Left renal cortex interstitium (tissue), 4 donors: ENCODE data around the gene MSRB1. TPM values are rescaled to one million over a fixed set of nuclear protein-coding genes. Genes with fewer than 3 reads are reported as not detected.
"Not testable (repeated sequence)": the region's sequence is repeated elsewhere in the genome, so short reads cannot be mapped to it uniquely, and the experiment has no call there.

ENCODE experiments used
- DNase-seq, 4 donors: peaks; one replicate each; pipeline ENCODE4 v3.0.0-alpha.2; 2013; ENCODE audit warnings: low read depth in 4 of 4, low spot score in 2 of 4, missing footprints in 1 of 4
- polyA plus RNA-seq, 4 donors: library from polyadenylated mRNA; unstranded; fragments of 120-200 nt; gene quantifications; one replicate each; pipeline ENCODE4 v1.2.1, GENCODE V29; 2013; ENCODE audit not compliant: insufficient read length in 4 of 4

Gene MSRB1
- polyA plus RNA-seq, 4 donors = 63.9 to 79.8 (median 72.1) TPM

- not testable (repeated sequence) for DNase-seq
Measured at GRCh38 chr16:1962161-1963153, 19.5 kb upstream of the MSRB1 start.

DNA sequence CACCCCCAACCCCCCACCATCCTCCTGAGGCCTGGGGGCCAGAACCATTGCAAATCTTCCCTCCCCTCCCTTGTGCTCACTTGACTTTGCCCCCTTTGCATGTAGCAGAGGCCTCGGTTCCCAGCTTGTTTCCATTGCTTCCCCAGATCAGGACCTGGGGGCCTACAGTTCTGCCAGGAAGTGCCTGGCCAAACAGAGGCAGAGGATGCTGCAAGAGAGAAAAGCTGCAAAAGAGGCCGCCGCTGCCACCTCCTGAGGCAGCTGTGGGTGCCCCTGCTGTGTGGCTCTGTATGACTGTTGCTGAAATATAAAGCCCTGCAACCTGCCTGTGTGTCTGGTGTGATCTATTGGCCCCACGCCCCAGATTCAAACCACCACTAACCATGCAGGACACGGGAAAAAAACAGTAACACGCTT, 18.7 kb upstream of the MSRB1 start:
- DNase-seq = no peak

DNA sequence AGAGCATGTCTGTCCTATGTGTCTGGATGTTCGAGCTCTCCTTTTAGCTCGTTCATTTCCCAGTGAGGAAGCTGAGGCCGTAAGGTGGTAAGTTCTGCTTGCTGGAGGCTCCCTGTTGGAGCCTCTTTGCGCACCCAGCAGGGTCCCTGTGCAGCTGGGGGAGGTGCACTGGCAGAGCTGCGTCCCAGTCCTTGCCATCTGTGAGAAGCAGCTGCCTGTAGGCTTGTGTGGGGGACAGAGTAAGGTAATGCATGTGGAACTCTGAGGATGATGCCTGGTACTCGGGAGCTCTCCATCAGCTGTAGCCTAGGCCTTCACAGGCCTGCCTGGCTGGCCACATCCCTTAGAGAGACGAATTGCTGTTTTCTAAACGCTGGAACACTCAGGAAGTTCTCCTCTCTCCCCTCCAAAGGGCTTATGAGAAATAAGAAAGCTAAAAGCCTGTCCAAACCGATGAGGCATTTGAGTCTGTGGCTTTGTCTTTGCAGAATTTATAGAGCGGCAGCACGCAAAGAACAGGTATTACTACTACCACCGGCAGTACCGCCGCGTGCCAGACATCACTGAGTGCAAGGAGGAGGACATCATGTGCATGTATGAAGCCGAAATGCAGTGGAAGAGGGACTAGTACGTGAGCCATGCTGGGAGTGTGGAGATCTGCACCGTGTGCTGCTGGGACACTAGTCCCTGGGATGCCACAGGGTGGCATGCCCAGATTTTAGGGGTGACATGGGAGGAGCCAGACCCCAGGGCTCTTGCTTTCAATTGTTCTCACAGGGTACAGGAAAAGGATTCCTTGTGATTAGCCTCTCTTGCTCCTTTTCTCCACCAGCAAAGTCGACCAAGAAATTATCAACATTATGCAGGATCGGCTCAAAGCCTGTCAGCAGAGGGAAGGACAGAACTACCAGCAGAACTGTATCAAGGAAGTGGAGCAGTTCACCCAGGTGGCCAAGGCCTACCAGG, 17.9 kb upstream of the MSRB1 start:
- DNase-seq = no peak

GRCh38 chr16:1959269-1960039, 16.5 kb upstream of the MSRB1 start, which contains the start of gene NDUFB10:
Gene NDUFB10 (plus strand): TSS chr16:1959538. CDS start chr16:1959625, 87 bp downstream.
- DNase-seq = peak in 3 of 4 donors; percentile 68 to 78 (median 76)

DNA sequence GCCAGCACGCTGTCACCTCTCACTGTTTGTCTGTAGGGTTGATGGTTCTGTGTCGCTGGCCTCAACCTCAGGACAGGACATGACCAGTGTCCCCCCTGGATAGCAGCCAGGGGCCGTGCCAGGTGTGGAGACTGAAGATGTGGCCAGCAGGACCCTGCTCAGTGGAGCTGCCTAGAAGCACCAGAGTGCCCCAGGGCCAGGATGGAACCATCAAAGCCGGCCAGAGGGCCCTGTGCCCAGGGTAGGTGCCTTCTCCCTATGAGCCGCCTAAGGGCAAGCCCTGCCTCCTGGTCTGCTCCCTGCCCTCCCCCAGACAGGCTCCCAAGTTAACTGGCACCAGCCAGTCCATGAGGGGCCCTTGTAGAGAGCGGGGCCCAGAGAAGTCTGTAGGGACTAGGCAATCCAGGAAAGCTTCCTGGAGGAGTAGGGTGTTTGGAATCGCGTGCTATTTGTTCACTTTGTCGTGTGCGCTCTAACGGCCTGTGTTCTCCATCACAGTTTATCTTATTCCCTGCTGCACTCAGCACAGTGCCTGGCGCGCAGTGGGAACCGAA, 15.8 kb upstream of the MSRB1 start:
- DNase-seq = no peak

DNA sequence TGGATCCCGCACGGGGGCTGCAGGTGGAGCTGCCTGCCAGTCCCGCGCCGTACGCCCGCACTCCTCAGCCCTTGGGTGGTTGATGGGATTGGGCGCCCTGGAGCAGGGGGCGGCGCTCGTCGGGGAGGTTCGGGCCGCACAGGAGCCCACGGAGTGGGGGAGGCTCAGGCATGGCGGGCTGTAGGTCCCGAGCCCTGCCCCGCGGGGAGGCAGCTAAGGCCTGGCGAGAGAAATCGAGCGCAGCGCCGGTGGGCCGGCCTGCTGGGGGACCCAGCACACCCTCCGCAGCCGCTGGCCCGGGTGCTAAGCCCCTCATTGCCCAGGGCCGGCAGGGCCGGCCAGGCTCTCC, 15.1 kb upstream of the MSRB1 start:
- DNase-seq = not testable (repeated sequence)

GRCh38 chr16:1957434-1958142, 14.6 kb upstream of the MSRB1 start:
- DNase-seq = not testable (repeated sequence)

DNA sequence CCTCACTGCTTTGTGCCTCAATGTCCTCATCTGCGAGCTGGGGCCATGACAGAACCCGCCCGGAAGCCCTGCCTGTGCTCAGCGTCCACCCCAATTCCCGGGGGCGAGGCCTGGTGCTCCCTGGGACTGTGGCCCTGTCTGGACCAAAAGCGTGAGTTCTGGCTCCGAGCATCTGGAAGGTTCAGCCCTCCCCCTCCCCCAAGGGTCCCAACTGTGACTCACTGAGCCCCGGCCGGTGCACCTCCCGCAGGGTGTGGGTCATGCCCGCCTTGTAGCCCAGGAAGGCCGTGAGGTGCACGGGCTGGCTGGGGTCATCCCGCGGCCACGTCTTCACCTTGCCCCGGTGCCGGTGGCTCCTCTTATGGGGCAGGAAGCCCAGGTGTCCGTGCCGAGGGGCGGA, 10.7 kb upstream of the MSRB1 start:
- no peak for DNase-seq

DNA sequence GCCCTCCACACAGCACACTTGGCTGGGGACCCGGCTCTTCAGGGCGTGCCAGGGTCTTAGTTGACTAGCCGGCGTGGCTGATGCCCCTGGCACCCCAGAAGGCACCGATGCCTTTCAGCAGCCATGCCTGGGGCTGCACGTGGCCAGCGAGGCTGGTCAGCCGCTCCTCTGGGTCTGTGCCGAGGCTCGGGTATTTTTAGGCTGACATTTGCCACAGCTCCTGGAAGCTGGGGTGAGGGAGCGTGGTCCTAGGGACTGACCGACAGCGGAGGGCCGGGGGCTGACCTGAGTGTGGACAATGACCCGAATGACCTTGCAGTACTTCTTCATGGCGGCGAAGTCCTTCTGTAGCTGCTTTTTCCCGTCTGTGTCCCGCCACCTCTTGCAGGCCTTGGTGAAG, 7.6 kb upstream of the MSRB1 start:
- no peak for DNase-seq

- no peak for DNase-seq
Measured at GRCh38 chr16:1950047-1950446, 7.0 kb upstream of the MSRB1 start.

DNA sequence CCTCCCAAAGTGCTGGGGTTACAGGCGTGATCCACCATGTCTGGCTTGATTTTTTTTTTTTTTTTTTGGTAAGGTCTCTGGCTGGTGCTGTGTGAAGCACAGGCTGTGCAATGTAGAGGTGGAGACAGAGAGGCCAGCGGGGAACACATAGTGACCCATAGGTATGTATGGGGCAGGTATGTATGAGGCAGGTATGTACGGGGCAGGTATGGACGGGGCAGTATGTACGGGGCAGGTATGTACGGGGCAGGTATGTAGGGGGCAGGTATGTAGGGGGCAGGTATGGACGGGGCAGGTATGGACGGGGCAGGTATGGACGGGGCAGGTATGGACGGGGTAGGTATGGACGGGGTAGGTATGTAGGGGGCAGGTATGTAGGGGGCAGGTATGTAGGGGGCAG, 6.5 kb upstream of the MSRB1 start:
- DNase-seq = no peak

DNA sequence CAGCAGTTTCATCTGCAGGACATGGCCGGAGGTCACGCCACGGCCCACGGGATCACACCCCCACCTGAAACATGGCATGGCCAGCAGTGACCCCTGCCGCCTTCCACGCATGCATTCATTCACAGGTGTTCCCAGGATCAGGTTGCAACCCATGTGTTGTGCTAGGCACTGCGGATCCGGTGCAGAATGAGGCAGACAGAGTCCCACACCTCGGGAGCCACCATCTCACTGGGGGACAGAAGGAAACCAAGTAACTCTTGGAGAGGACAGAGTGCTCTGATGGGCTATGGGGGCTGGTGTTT, 4.3 kb upstream of the MSRB1 start:
- DNase-seq = no peak

- DNase-seq = no peak
Measured at GRCh38 chr16:1946495-1947368, 3.7 kb upstream of the MSRB1 start.

DNA sequence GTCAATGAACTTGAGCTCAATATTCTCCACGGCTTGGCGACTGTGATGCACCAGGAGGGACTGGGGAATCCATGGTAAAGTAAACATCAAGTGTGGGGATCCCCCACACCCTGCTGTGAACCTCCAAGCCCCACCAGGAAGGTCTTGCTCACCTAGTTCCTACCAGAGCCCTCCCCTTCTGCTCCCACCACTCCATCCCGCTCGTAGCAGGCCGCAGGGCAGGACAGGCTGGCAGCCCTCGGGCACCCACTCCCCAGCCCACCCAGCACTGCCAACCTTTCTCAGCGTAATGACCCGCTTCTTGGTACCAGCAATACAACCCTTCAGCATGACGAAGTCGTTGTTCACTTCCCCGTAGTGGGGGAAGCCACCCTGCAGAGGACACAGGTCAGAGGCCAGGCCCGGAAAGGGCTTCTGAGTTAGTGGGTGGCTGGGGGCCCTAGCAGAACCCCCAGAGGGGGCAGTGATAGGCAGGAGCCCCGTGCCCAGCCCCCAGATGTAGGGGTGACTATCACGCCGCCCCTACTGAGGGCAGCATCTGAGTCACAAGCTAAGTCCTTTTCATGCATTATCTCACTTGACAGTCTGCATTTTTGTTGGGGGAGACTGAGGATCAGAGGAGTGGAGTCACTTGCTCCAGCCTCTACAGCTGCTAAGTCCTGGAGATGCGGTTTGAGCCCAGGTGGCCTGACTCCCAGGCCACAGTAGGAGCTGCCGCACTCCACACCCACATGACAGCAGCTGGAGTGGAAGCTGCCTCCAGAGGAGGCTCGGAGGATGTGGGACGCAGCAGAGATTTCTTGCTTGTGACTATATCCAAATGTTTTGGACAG, 2.8 kb upstream of the MSRB1 start:
- DNase-seq = no peak

GRCh38 chr16:1944612-1945199, 1.7 kb upstream of the MSRB1 start:
- no peak for DNase-seq

GRCh38 chr16:1942047-1942809, 771 bp downstream of the MSRB1 start:
- DNase-seq = no peak
